HG02885 (cell line): Measurements from ENCODE around the gene ACSL5.
"Not testable (repeated sequence)": the region's sequence is repeated elsewhere in the genome, so short reads cannot be mapped to it uniquely, and the experiment has no call there.

Source experiments
- ATAC-seq: cut with Tn5 transposase; IDR thresholded peaks from one replicate; pipeline ENCODE4 v1.9.1; 2021; ENCODE audit warnings: mild to moderate bottlenecking; ENCODE audit not compliant: unreplicated experiment, poor library complexity

ACSL5 gene

GRCh38 chr10:112374724-112375541 is 1.0 kb downstream of the ACSL5 start:
- ATAC-seq = peak; percentile 49

- ATAC-seq = peak; percentile 85
Measured at GRCh38 chr10:112375721-112376395, 1.9 kb downstream of the ACSL5 start.

- peak; percentile 32 for ATAC-seq
Measured at GRCh38 chr10:112376396-112376790, 2.5 kb downstream of the ACSL5 start.

- ATAC-seq = not testable (repeated sequence)
Measured at GRCh38 chr10:112377116-112377515, 3.2 kb downstream of the ACSL5 start.

GRCh38 chr10:112379635-112380296 is 5.8 kb downstream of the ACSL5 start:
- ATAC-seq = no peak

GRCh38 chr10:112382515-112383235 is 8.8 kb downstream of the ACSL5 start:
- no peak for ATAC-seq

GRCh38 chr10:112383325-112383724 is 9.4 kb downstream of the ACSL5 start:
- peak; percentile 40 for ATAC-seq

GRCh38 chr10:112384141-112384540 is 10.2 kb downstream of the ACSL5 start:
- no peak for ATAC-seq

- ATAC-seq = no peak
Measured at GRCh38 chr10:112385201-112385600, 11.3 kb downstream of the ACSL5 start.

- not testable (repeated sequence) for ATAC-seq
Measured at GRCh38 chr10:112388056-112388455, 14.1 kb downstream of the ACSL5 start.

GRCh38 chr10:112388548-112388947 is 14.6 kb downstream of the ACSL5 start:
- no peak for ATAC-seq

- ATAC-seq = peak; percentile 85
Measured at GRCh38 chr10:112389271-112389822, 15.4 kb downstream of the ACSL5 start.

GRCh38 chr10:112390125-112390703 is 16.3 kb downstream of the ACSL5 start:
- no peak for ATAC-seq

GRCh38 chr10:112393341-112393740 is 19.4 kb downstream of the ACSL5 start:
- no peak for ATAC-seq

GRCh38 chr10:112393827-112394226 is 19.9 kb downstream of the ACSL5 start:
- ATAC-seq = no peak

GRCh38 chr10:112394475-112394875 is 20.6 kb downstream of the ACSL5 start:
- no peak for ATAC-seq

GRCh38 chr10:112395809-112396530 is 22.1 kb downstream of the ACSL5 start:
- no peak for ATAC-seq

GRCh38 chr10:112397592-112397991 is 23.7 kb downstream of the ACSL5 start:
- ATAC-seq = no peak

- no peak for ATAC-seq
Measured at GRCh38 chr10:112402917-112403316, 29.0 kb downstream of the ACSL5 start.
